ENCODE measurements around the gene ADK. TPM values are rescaled to one million over a fixed set of nuclear protein-coding genes. Genes with fewer than 3 reads are reported as not detected.
"Not testable (repeated sequence)": the region's sequence is repeated elsewhere in the genome, so short reads cannot be mapped to it uniquely, and the experiment has no call there.

The ADK gene
- polyA plus RNA-seq, 2 donors, result 27.3 to 45.2 TPM

DNA sequence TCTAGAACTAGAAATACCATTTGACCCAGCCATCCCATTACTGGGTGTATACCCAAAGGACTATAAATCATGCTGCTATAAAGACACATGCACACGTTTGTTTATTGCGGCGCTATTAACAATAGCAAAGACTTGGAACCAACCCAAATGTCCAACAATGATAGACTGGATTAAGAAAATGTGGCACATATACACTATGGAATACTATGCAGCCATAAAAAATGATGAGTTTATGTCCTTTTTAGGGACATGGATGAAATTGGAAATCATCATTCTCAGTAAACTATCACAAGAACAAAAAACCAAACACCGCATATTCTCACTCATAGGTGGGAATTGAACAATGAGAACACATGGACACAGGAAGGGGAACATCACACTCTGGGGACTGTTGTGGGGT is 71.4 kb downstream of the ADK start:
- not testable (repeated sequence) for H3K4me3 ChIP-seq (ENCODE audit: low read depth in 1 of 2, low read length in 2 of 2); H3K4me1 ChIP-seq (ENCODE audit: control insufficient read depth in 2 of 2, insufficient read depth in 2 of 2, low read length in 1 of 2); H3K9me3 ChIP-seq (ENCODE audit: control insufficient read depth in 2 of 2, insufficient read depth in 1 of 2, low read depth in 1 of 2, low read length in 1 of 2); H3K27ac ChIP-seq (ENCODE audit: low read depth in 2 of 2, low read length in 1 of 2); H3K36me3 ChIP-seq (ENCODE audit: control insufficient read depth in 2 of 2, insufficient read depth in 2 of 2, low read length in 1 of 2); H3K27me3 ChIP-seq (ENCODE audit: control insufficient read depth in 1 of 2, insufficient read depth in 2 of 2, low read length in 2 of 2)
- 88 to 89% methylated on average over 3 to 4 of the region's 4 CpGs for WGBS, 2 donors

DNA sequence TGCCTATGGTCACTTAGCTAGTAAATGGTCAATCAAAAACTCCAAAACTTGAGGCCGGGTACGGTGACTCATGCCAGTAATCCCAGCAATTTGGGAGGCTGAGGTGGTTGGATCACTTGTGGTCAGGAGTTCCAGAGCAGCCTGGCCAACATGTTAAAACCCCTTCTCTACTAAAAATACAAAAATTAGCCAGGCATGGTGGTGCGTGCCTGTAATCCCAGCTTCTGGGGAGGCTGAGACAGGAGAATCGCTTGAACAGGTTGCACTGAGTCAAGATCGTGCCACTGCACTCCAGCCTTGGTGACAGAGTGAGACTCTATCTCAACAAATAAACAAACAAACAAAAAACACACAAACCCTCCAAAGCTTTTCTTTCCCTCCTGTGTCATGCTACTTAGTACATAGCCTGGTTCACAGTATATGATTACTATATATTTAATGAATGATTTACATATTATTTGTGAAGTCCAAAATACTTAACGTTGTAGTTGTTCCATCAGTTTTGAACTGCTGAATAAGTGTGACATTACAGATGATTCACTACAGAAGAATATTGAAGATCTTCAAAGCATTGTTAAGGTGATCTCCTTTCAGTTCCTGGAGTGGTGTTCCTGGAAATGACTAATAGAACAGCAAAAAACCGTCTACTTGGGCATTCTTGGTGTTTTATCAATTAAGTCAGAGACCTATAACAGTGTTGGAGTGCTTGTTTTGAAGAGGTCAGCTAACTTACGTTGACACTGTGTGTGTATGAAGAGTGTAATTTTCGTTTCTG is 72.9 kb downstream of the ADK start:
- WGBS, 2 donors, result 57 to 75% methylated on average over 9 of the region's 9 CpGs
- H3K4me1 ChIP-seq (ENCODE audit: control insufficient read depth in 2 of 2, insufficient read depth in 2 of 2, low read length in 1 of 2), result no peaks in the 10 kb centered on the region
- no peaks in the 10 kb centered on the region for H3K36me3 ChIP-seq (ENCODE audit: control insufficient read depth in 2 of 2, insufficient read depth in 2 of 2, low read length in 1 of 2)
- H3K27ac ChIP-seq (ENCODE audit: low read depth in 2 of 2, low read length in 1 of 2), result peak overlapping the region; percentile 60 to 64
- H3K9me3 ChIP-seq (ENCODE audit: control insufficient read depth in 2 of 2, insufficient read depth in 1 of 2, low read depth in 1 of 2, low read length in 1 of 2), result no peaks in the 10 kb centered on the region
- H3K4me3 ChIP-seq (ENCODE audit: low read depth in 1 of 2, low read length in 2 of 2), result peak overlapping the region in 1 of 2 donors; percentile 11
- no peaks in the 10 kb centered on the region for H3K27me3 ChIP-seq (ENCODE audit: control insufficient read depth in 1 of 2, insufficient read depth in 2 of 2, low read length in 2 of 2)

DNA sequence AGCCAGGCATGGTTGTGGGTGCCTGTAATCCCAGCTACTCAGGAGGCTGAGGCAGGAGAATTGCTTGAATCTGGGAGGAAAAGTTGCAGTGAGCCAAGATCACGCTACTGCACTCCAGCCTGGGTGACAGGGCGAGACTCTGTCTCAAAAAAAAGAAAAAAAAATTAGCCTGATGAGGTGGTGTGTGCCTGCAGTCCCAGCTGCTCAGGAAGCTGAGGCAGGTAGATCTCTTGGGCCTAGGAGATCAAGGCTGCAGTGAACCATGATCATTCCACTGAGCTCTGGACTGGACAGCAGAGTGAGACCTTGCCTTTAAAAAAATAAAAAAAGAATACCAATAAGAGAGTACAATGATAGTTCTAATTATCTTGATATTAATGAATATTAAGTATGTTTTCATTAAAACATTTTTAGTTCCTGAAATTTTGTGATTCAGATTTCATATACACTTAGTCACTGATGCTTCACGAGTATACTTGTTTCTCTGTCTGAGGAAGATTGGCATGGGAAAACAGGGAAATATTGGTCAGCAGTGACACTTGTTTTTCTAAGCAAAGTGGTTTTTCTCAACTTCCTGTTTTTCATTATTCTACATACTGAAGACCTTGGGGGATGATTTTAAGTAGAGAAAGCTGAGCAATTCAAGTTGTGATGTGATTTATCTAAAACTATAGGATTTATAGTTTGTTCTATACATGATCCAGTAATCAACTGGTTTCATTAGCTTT is 76.8 kb downstream of the ADK start:
- Histone ChIP-seq H3K27ac (ENCODE audit: low read depth in 2 of 2, low read length in 1 of 2) (peak overlapping the region; percentile 42 to 81), H3K36me3 (ENCODE audit: control insufficient read depth in 2 of 2, insufficient read depth in 2 of 2, low read length in 1 of 2) (no peaks in the 10 kb centered on the region), H3K27me3 (ENCODE audit: control insufficient read depth in 1 of 2, insufficient read depth in 2 of 2, low read length in 2 of 2) (no peaks in the 10 kb centered on the region), H3K4me3 (ENCODE audit: low read depth in 1 of 2, low read length in 2 of 2) (no peak overlapping the region), H3K9me3 (ENCODE audit: control insufficient read depth in 2 of 2, insufficient read depth in 1 of 2, low read depth in 1 of 2, low read length in 1 of 2) (no peaks in the 10 kb centered on the region), H3K4me1 (ENCODE audit: control insufficient read depth in 2 of 2, insufficient read depth in 2 of 2, low read length in 1 of 2) (no peaks in the 10 kb centered on the region)
- 58 to 63% methylated on average over 3 of the region's 3 CpGs for WGBS, 2 donors

DNA sequence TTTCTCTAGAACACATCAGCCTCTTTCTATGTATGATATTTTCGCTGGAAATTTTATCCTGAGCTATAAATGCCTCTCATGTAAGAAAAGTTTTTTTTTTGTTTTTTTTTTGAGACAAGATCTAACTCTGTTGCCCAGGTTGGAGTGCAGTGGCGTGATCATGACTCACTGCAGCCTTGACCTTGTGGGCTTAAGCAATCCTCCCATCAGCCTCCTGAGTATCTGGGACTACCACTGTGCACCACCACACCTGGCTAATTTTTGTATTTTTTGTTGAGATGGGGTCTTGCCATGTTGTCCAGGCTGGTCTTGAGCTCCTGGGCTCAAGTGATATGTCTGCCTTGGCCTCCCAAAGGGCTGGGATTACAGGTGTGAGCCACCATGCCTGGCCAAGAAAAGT is 80.4 kb downstream of the ADK start:
- H3K4me3 ChIP-seq (ENCODE audit: low read depth in 1 of 2, low read length in 2 of 2), result no peak overlapping the region
- no peaks in the 10 kb centered on the region for H3K36me3 ChIP-seq (ENCODE audit: control insufficient read depth in 2 of 2, insufficient read depth in 2 of 2, low read length in 1 of 2)
- H3K27me3 ChIP-seq (ENCODE audit: control insufficient read depth in 1 of 2, insufficient read depth in 2 of 2, low read length in 2 of 2), result no peaks in the 10 kb centered on the region
- H3K9me3 ChIP-seq (ENCODE audit: control insufficient read depth in 2 of 2, insufficient read depth in 1 of 2, low read depth in 1 of 2, low read length in 1 of 2), result no peaks in the 10 kb centered on the region
- 91 to 98% methylated on average over 2 of the region's 2 CpGs for WGBS, 2 donors
- H3K4me1 ChIP-seq (ENCODE audit: control insufficient read depth in 2 of 2, insufficient read depth in 2 of 2, low read length in 1 of 2), result no peaks in the 10 kb centered on the region
- no peak overlapping the region for H3K27ac ChIP-seq (ENCODE audit: low read depth in 2 of 2, low read length in 1 of 2)

DNA sequence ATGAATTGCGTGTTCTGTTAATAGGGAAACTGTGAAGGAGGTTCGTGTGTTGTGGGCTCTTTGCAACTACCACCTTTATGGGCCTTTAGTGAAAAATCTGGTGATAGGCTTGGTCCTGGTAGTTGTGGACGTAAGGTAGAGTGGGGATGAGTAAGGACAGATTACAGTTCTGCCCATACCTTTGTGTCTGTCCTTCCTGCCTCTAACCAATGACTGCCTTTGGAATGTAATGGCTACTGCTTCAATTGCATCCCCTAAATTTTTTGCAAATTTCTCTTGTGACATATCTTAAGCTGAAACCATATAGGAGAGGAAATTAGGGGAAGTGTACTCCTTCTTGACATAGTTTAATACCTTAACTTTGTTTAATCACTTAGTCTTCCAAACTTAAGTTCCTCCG is 82.3 kb downstream of the ADK start:
- H3K27ac ChIP-seq (ENCODE audit: low read depth in 2 of 2, low read length in 1 of 2), result no peak overlapping the region
- WGBS, 2 donors, result 90 to 94% methylated on average over 4 of the region's 4 CpGs
- no peaks in the 10 kb centered on the region for H3K4me1 ChIP-seq (ENCODE audit: control insufficient read depth in 2 of 2, insufficient read depth in 2 of 2, low read length in 1 of 2)
- H3K36me3 ChIP-seq (ENCODE audit: control insufficient read depth in 2 of 2, insufficient read depth in 2 of 2, low read length in 1 of 2), result no peaks in the 10 kb centered on the region
- H3K4me3 ChIP-seq (ENCODE audit: low read depth in 1 of 2, low read length in 2 of 2), result no peak overlapping the region
- H3K27me3 ChIP-seq (ENCODE audit: control insufficient read depth in 1 of 2, insufficient read depth in 2 of 2, low read length in 2 of 2), result no peaks in the 10 kb centered on the region
- H3K9me3 ChIP-seq (ENCODE audit: control insufficient read depth in 2 of 2, insufficient read depth in 1 of 2, low read depth in 1 of 2, low read length in 1 of 2), result no peaks in the 10 kb centered on the region

DNA sequence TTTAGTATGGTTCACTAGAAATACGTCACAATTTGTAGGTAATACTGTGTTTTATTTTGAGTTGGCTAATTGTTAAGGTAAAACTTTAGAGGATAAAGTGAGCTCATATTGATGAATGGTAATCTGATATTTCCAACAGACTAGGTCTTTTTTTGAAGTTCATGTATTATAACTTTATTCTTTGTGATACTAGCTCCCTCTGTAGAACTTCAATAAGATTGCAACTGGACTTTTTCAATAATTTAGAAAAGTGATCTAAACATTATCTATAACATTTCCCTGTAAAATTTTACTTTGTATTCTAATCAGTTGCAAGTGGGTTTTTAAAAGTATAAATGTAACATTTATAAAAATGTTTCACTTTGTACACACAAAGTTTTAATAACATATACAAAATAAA is 83.5 kb downstream of the ADK start:
- no peak overlapping the region for H3K4me3 ChIP-seq (ENCODE audit: low read depth in 1 of 2, low read length in 2 of 2)
- H3K9me3 ChIP-seq (ENCODE audit: control insufficient read depth in 2 of 2, insufficient read depth in 1 of 2, low read depth in 1 of 2, low read length in 1 of 2), result no peaks in the 10 kb centered on the region
- no peak overlapping the region for H3K27ac ChIP-seq (ENCODE audit: low read depth in 2 of 2, low read length in 1 of 2)
- H3K4me1 ChIP-seq (ENCODE audit: control insufficient read depth in 2 of 2, insufficient read depth in 2 of 2, low read length in 1 of 2), result no peaks in the 10 kb centered on the region
- no peaks in the 10 kb centered on the region for H3K27me3 ChIP-seq (ENCODE audit: control insufficient read depth in 1 of 2, insufficient read depth in 2 of 2, low read length in 2 of 2)
- WGBS, 2 donors, result 65 to 76% methylated on average over 1 of the region's 1 CpG
- no peaks in the 10 kb centered on the region for H3K36me3 ChIP-seq (ENCODE audit: control insufficient read depth in 2 of 2, insufficient read depth in 2 of 2, low read length in 1 of 2)

DNA sequence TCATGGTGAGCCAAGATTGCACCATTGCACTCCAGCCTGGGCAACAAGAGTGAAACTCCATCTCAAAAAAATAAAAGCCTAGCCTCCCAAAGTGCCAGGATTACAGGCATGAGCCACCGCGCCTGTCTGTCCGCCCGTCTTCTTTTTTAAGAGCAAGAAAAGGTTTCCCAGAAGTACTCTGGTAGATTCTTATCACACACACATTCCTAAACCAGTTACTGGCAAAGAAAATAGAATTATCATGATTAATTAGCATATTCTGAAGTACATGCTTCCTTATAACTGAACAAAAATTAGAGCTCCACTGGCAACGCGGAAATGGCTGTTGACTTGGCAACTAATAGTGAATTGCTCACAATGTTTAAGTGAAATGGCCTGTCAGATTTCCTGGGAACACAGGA is 87.0 kb downstream of the ADK start:
- WGBS, 2 donors, result 57 to 62% methylated on average over 6 of the region's 6 CpGs
- no peaks in the 10 kb centered on the region for H3K4me1 ChIP-seq (ENCODE audit: control insufficient read depth in 2 of 2, insufficient read depth in 2 of 2, low read length in 1 of 2)
- peak overlapping the region in 1 of 2 donors; percentile 55 for H3K27ac ChIP-seq (ENCODE audit: low read depth in 2 of 2, low read length in 1 of 2)
- no peaks in the 10 kb centered on the region for H3K27me3 ChIP-seq (ENCODE audit: control insufficient read depth in 1 of 2, insufficient read depth in 2 of 2, low read length in 2 of 2)
- peaks cover 0 to 3% of the 10 kb centered on the region in 2 donors for H3K36me3 ChIP-seq (ENCODE audit: control insufficient read depth in 2 of 2, insufficient read depth in 2 of 2, low read length in 1 of 2)
- no peak overlapping the region for H3K4me3 ChIP-seq (ENCODE audit: low read depth in 1 of 2, low read length in 2 of 2)
- H3K9me3 ChIP-seq (ENCODE audit: control insufficient read depth in 2 of 2, insufficient read depth in 1 of 2, low read depth in 1 of 2, low read length in 1 of 2), result no peaks in the 10 kb centered on the region

DNA sequence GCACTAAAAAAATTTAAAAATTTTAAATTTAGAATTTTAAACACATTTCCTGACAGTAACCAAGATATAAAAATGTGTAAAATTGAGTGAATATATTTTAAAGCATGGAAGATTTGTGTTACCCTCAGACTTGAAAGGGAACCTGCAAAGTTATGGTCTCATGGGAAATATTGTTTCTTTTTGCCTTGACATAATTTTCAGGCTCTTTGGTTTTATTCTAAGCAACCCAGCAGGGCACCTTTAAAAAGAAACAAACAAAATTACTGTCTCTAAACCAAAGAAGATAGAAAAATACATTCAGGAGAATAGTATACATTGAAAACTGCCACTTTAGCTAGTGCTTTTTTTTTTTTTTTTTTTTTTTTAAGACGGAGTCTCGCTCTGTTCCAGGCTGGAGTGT is 87.5 kb downstream of the ADK start:
- H3K4me1 ChIP-seq (ENCODE audit: control insufficient read depth in 2 of 2, insufficient read depth in 2 of 2, low read length in 1 of 2), result no peaks in the 10 kb centered on the region
- H3K27ac ChIP-seq (ENCODE audit: low read depth in 2 of 2, low read length in 1 of 2), result no peak overlapping the region
- H3K4me3 ChIP-seq (ENCODE audit: low read depth in 1 of 2, low read length in 2 of 2), result no peak overlapping the region
- H3K9me3 ChIP-seq (ENCODE audit: control insufficient read depth in 2 of 2, insufficient read depth in 1 of 2, low read depth in 1 of 2, low read length in 1 of 2), result no peaks in the 10 kb centered on the region
- WGBS, 2 donors, result 85 to 100% methylated on average over 2 of the region's 2 CpGs
- peaks cover 0 to 4% of the 10 kb centered on the region in 2 donors for H3K36me3 ChIP-seq (ENCODE audit: control insufficient read depth in 2 of 2, insufficient read depth in 2 of 2, low read length in 1 of 2)
- no peaks in the 10 kb centered on the region for H3K27me3 ChIP-seq (ENCODE audit: control insufficient read depth in 1 of 2, insufficient read depth in 2 of 2, low read length in 2 of 2)

DNA sequence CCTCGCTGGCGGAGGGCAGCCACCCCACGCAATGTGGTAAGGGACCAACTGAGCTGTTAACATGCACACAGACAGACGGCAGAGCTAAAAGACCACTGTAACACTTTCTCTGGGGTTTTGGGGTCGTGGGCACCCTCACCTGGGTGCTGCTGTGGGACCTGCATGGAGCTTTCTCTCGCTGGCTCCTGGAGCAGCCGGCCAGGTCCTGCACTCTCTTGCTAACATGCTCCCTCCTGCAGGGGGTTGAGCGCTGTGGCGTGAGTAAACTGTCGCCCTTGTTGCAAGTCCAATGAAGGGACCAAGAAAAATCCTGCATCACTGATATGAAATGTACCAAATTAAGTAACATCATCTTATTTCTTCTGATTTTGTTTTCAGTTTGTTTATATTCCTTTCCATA is 92.0 kb downstream of the ADK start:
- Histone ChIP-seq H3K27me3 (ENCODE audit: control insufficient read depth in 1 of 2, insufficient read depth in 2 of 2, low read length in 2 of 2) (no peaks in the 10 kb centered on the region), H3K4me3 (ENCODE audit: low read depth in 1 of 2, low read length in 2 of 2) (no peak overlapping the region), H3K4me1 (ENCODE audit: control insufficient read depth in 2 of 2, insufficient read depth in 2 of 2, low read length in 1 of 2) (no peaks in the 10 kb centered on the region), H3K9me3 (ENCODE audit: control insufficient read depth in 2 of 2, insufficient read depth in 1 of 2, low read depth in 1 of 2, low read length in 1 of 2) (no peaks in the 10 kb centered on the region), H3K36me3 (ENCODE audit: control insufficient read depth in 2 of 2, insufficient read depth in 2 of 2, low read length in 1 of 2) (peaks cover 0 to 4% of the 10 kb centered on the region in 2 donors), H3K27ac (ENCODE audit: low read depth in 2 of 2, low read length in 1 of 2) (no peak overlapping the region)
- WGBS, 2 donors, result 91 to 94% methylated on average over 10 of the region's 10 CpGs
